GM15510 (cell line): ENCODE results near the gene EME2.

Experiments
- POLR2A ChIP-seq: IDR thresholded peaks from 3 replicates; pipeline ENCODE4 v1.6.1; 2011; ENCODE audit warnings: borderline replicate concordance; ENCODE audit not compliant: insufficient read length; ENCODE audit errors: extremely low read depth

Gene EME2

GRCh38 chr16:1740781-1741490, 31.7 kb upstream of the EME2 start:
- TF ChIP-seq POLR2A: no peak

GRCh38 chr16:1741553-1742165, 31.0 kb upstream of the EME2 start:
- no peak for TF ChIP-seq POLR2A

- no peak for TF ChIP-seq POLR2A
These were observed 29.0 kb upstream of the EME2 start for GRCh38 chr16:1743376-1744337.

GRCh38 chr16:1744338-1744840, 28.2 kb upstream of the EME2 start:
- TF ChIP-seq POLR2A: no peak

- no peak for TF ChIP-seq POLR2A
These were observed 27.3 kb upstream of the EME2 start for GRCh38 chr16:1745181-1745899.

- no peak for TF ChIP-seq POLR2A
These were observed 26.5 kb upstream of the EME2 start for GRCh38 chr16:1745900-1746692.

GRCh38 chr16:1746693-1747195, 25.9 kb upstream of the EME2 start:
- TF ChIP-seq POLR2A: no peak

- no peak for TF ChIP-seq POLR2A
These were observed 24.7 kb upstream of the EME2 start for GRCh38 chr16:1747934-1748333.

- TF ChIP-seq POLR2A: no peak
These were observed 23.2 kb upstream of the EME2 start for GRCh38 chr16:1749152-1750117.

- no peak for TF ChIP-seq POLR2A
These were observed 20.7 kb upstream of the EME2 start for GRCh38 chr16:1751946-1752345.

- TF ChIP-seq POLR2A: no peak
These were observed 19.8 kb upstream of the EME2 start for GRCh38 chr16:1752853-1753252.

GRCh38 chr16:1754204-1754603, 18.4 kb upstream of the EME2 start:
- TF ChIP-seq POLR2A: no peak
